Placental pericyte (primary cell): ENCODE data around the gene JAKMIP2. TPM values are rescaled to one million over a fixed set of nuclear protein-coding genes. Genes with fewer than 3 reads are reported as not detected.

Experiments used
- total RNA-seq: library from RNA; depleted of rRNA; stranded (reverse); fragments of >200 nt; gene quantifications from 2 replicates; pipeline ENCODE4 v1.2.3, GENCODE V29; 2012

Gene JAKMIP2
- 0.22 and 0.29 TPM in 2 replicates for total RNA-seq

GRCh38 chr5:147782110-147783028 lies at the start of gene JAKMIP2:
JAKMIP2 (minus strand) TSS chr5:147782728; CDS start chr5:147671806, 110,922 bp downstream.

GRCh38 chr5:147831465-147831864 lies 48.9 kb upstream of the JAKMIP2 start, which contains the start of gene SPINK1:
SPINK1 (minus strand) TSS chr5:147831671; CDS start chr5:147831577, 94 bp downstream.

Other genes with a start within 250 kb of the JAKMIP2 start
- not detected in 2 replicates for gene SPINK1, start 48.9 kb upstream of the JAKMIP2 start, total RNA-seq
- not detected in 2 replicates for gene SCGB3A2, start 96.0 kb upstream of the JAKMIP2 start, total RNA-seq
- gene C5orf46, start 123.8 kb upstream of the JAKMIP2 start, total RNA-seq, result 0.29 TPM in 1 of 2 replicates, not detected in the other